ENCODE data around the gene TECTB. TPM values are rescaled to one million over a fixed set of nuclear protein-coding genes. Genes with fewer than 3 reads are reported as not detected.
A peak's percentile ranks its signal among the peaks of the same experiment; 100 is the strongest.
"Not testable (repeated sequence)": the region's sequence is repeated elsewhere in the genome, so short reads cannot be mapped to it uniquely, and the experiment has no call there.

The TECTB gene
- polyA plus RNA-seq, result not detected

GRCh38 chr10:112283100-112283499 is at the start of gene TECTB:
TSS of gene TECTB (plus strand) at chr10:112283400. CDS start at chr10:112283735, 335 bp downstream.
- H3K27me3 Mint-ChIP-seq, result peaks cover 7% of the 10 kb centered on the region
- H3K36me3 Mint-ChIP-seq, result no peaks in the 10 kb centered on the region
- no peaks in the 10 kb centered on the region for H3K4me1 Mint-ChIP-seq
- H3K4me3 Mint-ChIP-seq, result no peak within 1 kb of the TSS
- H3K27ac Mint-ChIP-seq, result no peak within 1 kb of the TSS
- H3K9me3 Mint-ChIP-seq, result peaks cover 0 to 2% (median 0%) of the 10 kb centered on the region in 3 donors

- Mint-ChIP-seq H3K36me3 (peaks cover 3% of the 10 kb centered on the region), H3K9me3 (peaks cover 0 to 21% (median 7%) of the 10 kb centered on the region in 3 donors), H3K4me3 (no peak overlapping the region), H3K27ac (no peak overlapping the region), H3K4me1 (peaks cover 13 to 23% (median 19%) of the 10 kb centered on the region in 3 donors), H3K27me3 (no peaks in the 10 kb centered on the region)
Observed at GRCh38 chr10:112235141-112235540, 48.1 kb upstream of the TECTB start.

- no peak overlapping the region for H3K4me3 Mint-ChIP-seq
- H3K27ac Mint-ChIP-seq, result no peak overlapping the region
- peaks cover 4% of the 10 kb centered on the region for H3K36me3 Mint-ChIP-seq
- no peaks in the 10 kb centered on the region for H3K27me3 Mint-ChIP-seq
- H3K9me3 Mint-ChIP-seq, result peaks cover 0 to 23% (median 8%) of the 10 kb centered on the region in 3 donors
- H3K4me1 Mint-ChIP-seq, result peaks cover 13 to 23% (median 17%) of the 10 kb centered on the region in 3 donors
Observed at GRCh38 chr10:112235920-112236319, 47.3 kb upstream of the TECTB start.

GRCh38 chr10:112236486-112236885 is 46.7 kb upstream of the TECTB start:
- peaks cover 8% of the 10 kb centered on the region for H3K36me3 Mint-ChIP-seq
- H3K27ac Mint-ChIP-seq, result no peak overlapping the region
- no peak overlapping the region for H3K4me3 Mint-ChIP-seq
- H3K9me3 Mint-ChIP-seq, result peaks cover 0 to 28% (median 12%) of the 10 kb centered on the region in 3 donors
- peaks cover 10 to 17% (median 11%) of the 10 kb centered on the region in 3 donors for H3K4me1 Mint-ChIP-seq
- no peaks in the 10 kb centered on the region for H3K27me3 Mint-ChIP-seq

GRCh38 chr10:112239347-112239746 is 43.9 kb upstream of the TECTB start:
- H3K4me1 Mint-ChIP-seq, result no peaks in the 10 kb centered on the region
- peaks cover 8% of the 10 kb centered on the region for H3K36me3 Mint-ChIP-seq
- H3K4me3 Mint-ChIP-seq, result peak overlapping the region in 1 of 4 donors; percentile 34
- peaks cover 0 to 30% (median 13%) of the 10 kb centered on the region in 3 donors for H3K9me3 Mint-ChIP-seq
- peaks cover 1% of the 10 kb centered on the region for H3K27me3 Mint-ChIP-seq
- no peak overlapping the region for H3K27ac Mint-ChIP-seq

- H3K9me3 Mint-ChIP-seq, result peaks cover 0 to 30% (median 13%) of the 10 kb centered on the region in 3 donors
- no peaks in the 10 kb centered on the region for H3K4me1 Mint-ChIP-seq
- no peak overlapping the region for H3K27ac Mint-ChIP-seq
- peaks cover 8% of the 10 kb centered on the region for H3K36me3 Mint-ChIP-seq
- H3K4me3 Mint-ChIP-seq, result no peak overlapping the region
- H3K27me3 Mint-ChIP-seq, result peaks cover 1% of the 10 kb centered on the region
Observed at GRCh38 chr10:112240441-112240840, 42.8 kb upstream of the TECTB start.

GRCh38 chr10:112241651-112242341 is 41.4 kb upstream of the TECTB start:
- Mint-ChIP-seq H3K36me3 (peaks cover 8% of the 10 kb centered on the region), H3K27ac (no peak overlapping the region), H3K4me1 (no peaks in the 10 kb centered on the region), H3K27me3 (peaks cover 1% of the 10 kb centered on the region), H3K9me3 (peaks cover 0 to 30% (median 13%) of the 10 kb centered on the region in 3 donors), H3K4me3 (no peak overlapping the region)

- no peaks in the 10 kb centered on the region for H3K4me1 Mint-ChIP-seq
- H3K27me3 Mint-ChIP-seq, result peaks cover 1% of the 10 kb centered on the region
- peaks cover 8% of the 10 kb centered on the region for H3K36me3 Mint-ChIP-seq
- H3K4me3 Mint-ChIP-seq, result no peak overlapping the region
- no peak overlapping the region for H3K27ac Mint-ChIP-seq
- peaks cover 0 to 23% (median 13%) of the 10 kb centered on the region in 3 donors for H3K9me3 Mint-ChIP-seq
Observed at GRCh38 chr10:112242769-112243168, 40.4 kb upstream of the TECTB start.

- no peaks in the 10 kb centered on the region for H3K4me1 Mint-ChIP-seq
- peaks cover 8% of the 10 kb centered on the region for H3K36me3 Mint-ChIP-seq
- H3K27ac Mint-ChIP-seq, result no peak overlapping the region
- H3K4me3 Mint-ChIP-seq, result no peak overlapping the region
- peaks cover 0 to 18% (median 8%) of the 10 kb centered on the region in 3 donors for H3K9me3 Mint-ChIP-seq
- H3K27me3 Mint-ChIP-seq, result peaks cover 1% of the 10 kb centered on the region
Observed at GRCh38 chr10:112243713-112244112, 39.5 kb upstream of the TECTB start.

GRCh38 chr10:112244197-112244596 is 39.0 kb upstream of the TECTB start:
- peaks cover 6% of the 10 kb centered on the region for H3K36me3 Mint-ChIP-seq
- H3K27me3 Mint-ChIP-seq, result peaks cover 1% of the 10 kb centered on the region
- H3K4me3 Mint-ChIP-seq, result no peak overlapping the region
- no peaks in the 10 kb centered on the region for H3K4me1 Mint-ChIP-seq
- peaks cover 2 to 16% (median 8%) of the 10 kb centered on the region in 3 donors for H3K9me3 Mint-ChIP-seq
- no peak overlapping the region for H3K27ac Mint-ChIP-seq

- no peaks in the 10 kb centered on the region for H3K36me3 Mint-ChIP-seq
- no peak overlapping the region for H3K4me3 Mint-ChIP-seq
- no peaks in the 10 kb centered on the region for H3K4me1 Mint-ChIP-seq
- H3K27ac Mint-ChIP-seq, result no peak overlapping the region
- H3K27me3 Mint-ChIP-seq, result peaks cover 1% of the 10 kb centered on the region
- peaks cover 2 to 6% (median 3%) of the 10 kb centered on the region in 3 donors for H3K9me3 Mint-ChIP-seq
Observed at GRCh38 chr10:112247791-112248190, 35.4 kb upstream of the TECTB start.

GRCh38 chr10:112248584-112249295 is 34.5 kb upstream of the TECTB start:
- H3K4me1 Mint-ChIP-seq, result no peaks in the 10 kb centered on the region
- H3K4me3 Mint-ChIP-seq, result no peak overlapping the region
- H3K27me3 Mint-ChIP-seq, result peaks cover 1% of the 10 kb centered on the region
- H3K36me3 Mint-ChIP-seq, result no peaks in the 10 kb centered on the region
- no peak overlapping the region for H3K27ac Mint-ChIP-seq
- peaks cover 2 to 6% (median 3%) of the 10 kb centered on the region in 3 donors for H3K9me3 Mint-ChIP-seq

- no peaks in the 10 kb centered on the region for H3K36me3 Mint-ChIP-seq
- no peak overlapping the region for H3K27ac Mint-ChIP-seq
- H3K4me1 Mint-ChIP-seq, result no peaks in the 10 kb centered on the region
- no peaks in the 10 kb centered on the region for H3K27me3 Mint-ChIP-seq
- H3K9me3 Mint-ChIP-seq, result peaks cover 2 to 6% (median 3%) of the 10 kb centered on the region in 3 donors
- no peak overlapping the region for H3K4me3 Mint-ChIP-seq
Observed at GRCh38 chr10:112249722-112250121, 33.5 kb upstream of the TECTB start.

GRCh38 chr10:112250555-112250954 is 32.6 kb upstream of the TECTB start:
- no peaks in the 10 kb centered on the region for H3K36me3 Mint-ChIP-seq
- no peak overlapping the region for H3K27ac Mint-ChIP-seq
- H3K9me3 Mint-ChIP-seq, result peaks cover 2 to 6% (median 3%) of the 10 kb centered on the region in 3 donors
- H3K4me3 Mint-ChIP-seq, result no peak overlapping the region
- H3K27me3 Mint-ChIP-seq, result no peaks in the 10 kb centered on the region
- no peaks in the 10 kb centered on the region for H3K4me1 Mint-ChIP-seq

- not testable (repeated sequence) for H3K27ac Mint-ChIP-seq, H3K27me3 Mint-ChIP-seq, H3K4me1 Mint-ChIP-seq, H3K4me3 Mint-ChIP-seq, H3K36me3 Mint-ChIP-seq, H3K9me3 Mint-ChIP-seq
Observed at GRCh38 chr10:112251238-112251637, 32.0 kb upstream of the TECTB start.

All from IgD-negative memory B cell (primary cell).